Stomach (tissue), 9 donors: ENCODE measurements around the gene SLC22A2. TPM values are rescaled to one million over a fixed set of nuclear protein-coding genes. Genes with fewer than 3 reads are reported as not detected.

ENCODE experiments used
- DNase-seq, 2 donors: peaks; one replicate each; pipeline versions ENCODE4 v3.0.0 to v3.0.0-alpha.2; 2013 to 2019
- H3K27ac ChIP-seq, 5 donors: fragments of 200-600 bp in 4 of 5; sonication (generic) in 4 of 5; one replicate each; pipeline ENCODE4 v1.5.1; 2013 to 2019; ENCODE audit warnings: mild to moderate bottlenecking in 1 of 5, moderate library complexity in 1 of 5
- H3K27me3 ChIP-seq, 3 donors: fragments of 200-600 bp; sonication (generic); one replicate each; pipeline ENCODE4 v1.5.1; 2017 to 2019; ENCODE audit warnings: mixed run types in 1 of 3
- H3K36me3 ChIP-seq, 4 donors: fragments of 200-600 bp; sonication (generic); 1 replicate in 3 of 4; 2 replicates in 1 of 4; pipeline ENCODE4 v1.5.1; 2016 to 2019
- H3K4me1 ChIP-seq, 4 donors: fragments of 200-600 bp; sonication (generic); one replicate each; pipeline ENCODE4 v1.5.1; 2016 to 2019
- H3K4me3 ChIP-seq, 4 donors: fragments of 200-600 bp; sonication (generic) in 3 of 4; one replicate each; pipeline ENCODE4 v1.5.1; 2016 to 2019; ENCODE audit warnings: mild to moderate bottlenecking in 1 of 4
- H3K9me3 ChIP-seq, 4 donors: fragments of 200-600 bp; sonication (generic); one replicate each; pipeline ENCODE4 v1.5.1; 2016 to 2019
- EP300 ChIP-seq: sonication (generic); formaldehyde crosslinking; IDR thresholded peaks from one replicate; pipeline ENCODE4 v1.6.1; 2017; ENCODE audit warnings: antibody characterized with exemption
- POLR2A ChIP-seq, 4 donors: fragments of 450-650 bp; IDR thresholded peaks; one replicate each; pipeline ENCODE4 v1.6.1; 2016; ENCODE audit warnings: antibody characterized with exemption in 4 of 4, control low read depth in 2 of 4, mild to moderate bottlenecking in 1 of 4, moderate library complexity in 1 of 4
- POLR2AphosphoS5 ChIP-seq, 3 donors: sonication (generic); formaldehyde crosslinking; IDR thresholded peaks; one replicate each; pipeline ENCODE4 v1.6.1; 2016; ENCODE audit warnings: antibody characterized with exemption in 3 of 3
- WGBS, 5 donors: extraction: QIAGEN DNeasy Blood & Tissue Kit in 3 of 5; methylation state at CpG; one replicate each; pipeline versions ENCODE4 v1.1.5 to v1.1.7; 2013 to 2018; 5-methylcytosine and 5-hydroxymethylcytosine counted together
- intact Hi-C: fragments of 100-400 bp; cut with DNase I; formaldehyde crosslinking; loops from one replicate; pipeline ENCODE4 v1.15.1; 2023; ENCODE audit warnings: low total_unique reads
- polyA plus RNA-seq, 3 donors: library from polyadenylated mRNA; stranded (reverse); fragments of 200-250 nt; gene quantifications; one replicate each; pipeline ENCODE4 v1.2.3, GENCODE V29; 2013
- total RNA-seq, 5 donors: library from RNA; depleted of rRNA; stranded (reverse); fragments of >200 nt; gene quantifications; one replicate each; pipeline versions ENCODE4 v1.1.0 to v1.2.3, GENCODE V29; 2014 to 2016
- TF ChIP-seq, protein P1 (sequence below), 7 experiments: fragments of 450-650 bp in 4 of 7; fragments of 200-600 bp in 3 of 7; sonication (generic) in 3 of 7; IDR thresholded peaks; one replicate each; pipeline ENCODE4 v1.5.1; 2016 to 2019; ENCODE audit warnings: antibody characterized with exemption in 7 of 7, control low read depth in 2 of 7, mild to moderate bottlenecking in 1 of 7
- donor health status: healthy with polysubstance abuse.
- donor health status: Bipolar disorder and iron deficiency.
- donor health status: healthy.

SLC22A2 gene
- total and polyA plus RNA-seq, 8 donors: not detected

DNA sequence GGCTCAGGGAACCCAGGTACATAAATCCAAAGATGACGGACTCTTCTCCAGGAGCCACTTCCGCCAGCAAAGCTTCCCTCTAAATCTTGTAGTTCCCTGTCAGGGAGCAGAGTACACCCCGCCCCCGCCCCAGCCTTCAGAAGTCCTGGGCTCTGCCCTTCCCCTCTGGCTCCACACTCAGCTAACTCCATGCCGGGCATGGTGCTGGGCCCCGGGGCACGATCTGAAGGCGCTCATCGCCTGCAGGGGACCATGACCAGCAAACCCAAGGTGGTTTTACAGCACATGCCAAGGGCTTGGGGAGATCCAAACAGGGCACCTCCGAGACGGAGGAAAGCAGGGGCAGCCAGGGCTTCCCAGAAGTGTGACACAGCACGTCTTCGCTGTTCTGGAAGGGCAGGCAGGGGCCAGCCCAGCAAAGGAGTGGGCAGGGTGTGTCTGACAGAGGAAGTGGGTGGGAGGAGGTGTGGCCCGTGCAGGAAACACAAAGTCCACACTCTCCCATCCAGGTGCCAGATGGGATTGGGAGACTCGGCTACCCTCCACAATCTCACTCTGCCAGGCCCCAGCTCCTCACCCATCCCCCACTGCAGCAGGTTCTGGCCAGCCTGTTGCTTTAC, 41.6 kb upstream of the SLC22A2 start:
- WGBS, 5 donors: 53 to 70% (median 69%) methylated on average over 13 to 15 of the region's 15 CpGs
- intact Hi-C loops: no loop called here
- H3K4me3 ChIP-seq: no peak overlapping the region
- H3K36me3 ChIP-seq: no peaks in the 10 kb centered on the region
- peak; percentile 49 to 53 for DNase-seq
- H3K9me3 ChIP-seq: no peaks in the 10 kb centered on the region
- peaks cover 0 to 16% (median 10%) of the 10 kb centered on the region in 4 donors for H3K4me1 ChIP-seq
- H3K27ac ChIP-seq: peak overlapping the region in 2 of 5 donors; percentile 14 to 28
- no peaks in the 10 kb centered on the region for H3K27me3 ChIP-seq
- TF ChIP-seq POLR2AphosphoS5 (IDR thresholded peaks at IDR 0.05): peak in 1 of 3 donors; percentile 21
- TF ChIP-seq POLR2A (IDR thresholded peaks at IDR 0.05): no peak
- no peak for TF ChIP-seq EP300

DNA sequence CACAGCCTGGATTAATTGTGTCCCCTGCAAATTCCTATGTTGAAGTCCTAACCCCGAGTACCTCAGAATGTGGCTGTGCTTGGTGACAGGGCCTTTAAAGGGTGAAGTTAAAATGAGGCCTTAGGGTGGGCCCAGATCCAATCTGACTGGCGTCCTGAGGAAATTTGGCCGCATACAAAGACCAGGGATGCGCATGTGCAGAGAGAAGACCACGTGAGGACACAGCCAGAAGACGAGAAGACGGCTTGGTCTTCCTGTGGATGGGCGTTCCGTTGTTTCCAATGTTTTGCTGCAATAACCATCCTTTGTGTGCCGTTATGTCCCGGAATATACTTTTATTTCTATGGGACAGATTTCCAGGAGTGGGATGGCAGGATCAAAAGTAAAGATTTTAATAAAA, 40.9 kb upstream of the SLC22A2 start:
- peaks cover 0 to 16% (median 10%) of the 10 kb centered on the region in 4 donors for H3K4me1 ChIP-seq
- 95 to 97% (median 96%) methylated on average over 11 of the region's 11 CpGs for WGBS, 5 donors
- intact Hi-C loops: no loop called here
- no peak overlapping the region for H3K4me3 ChIP-seq
- TF ChIP-seq POLR2AphosphoS5 (IDR thresholded peaks at IDR 0.05) (no peak), EP300 (no peak), POLR2A (IDR thresholded peaks at IDR 0.05) (no peak)
- TF ChIP-seq, protein P1, sequence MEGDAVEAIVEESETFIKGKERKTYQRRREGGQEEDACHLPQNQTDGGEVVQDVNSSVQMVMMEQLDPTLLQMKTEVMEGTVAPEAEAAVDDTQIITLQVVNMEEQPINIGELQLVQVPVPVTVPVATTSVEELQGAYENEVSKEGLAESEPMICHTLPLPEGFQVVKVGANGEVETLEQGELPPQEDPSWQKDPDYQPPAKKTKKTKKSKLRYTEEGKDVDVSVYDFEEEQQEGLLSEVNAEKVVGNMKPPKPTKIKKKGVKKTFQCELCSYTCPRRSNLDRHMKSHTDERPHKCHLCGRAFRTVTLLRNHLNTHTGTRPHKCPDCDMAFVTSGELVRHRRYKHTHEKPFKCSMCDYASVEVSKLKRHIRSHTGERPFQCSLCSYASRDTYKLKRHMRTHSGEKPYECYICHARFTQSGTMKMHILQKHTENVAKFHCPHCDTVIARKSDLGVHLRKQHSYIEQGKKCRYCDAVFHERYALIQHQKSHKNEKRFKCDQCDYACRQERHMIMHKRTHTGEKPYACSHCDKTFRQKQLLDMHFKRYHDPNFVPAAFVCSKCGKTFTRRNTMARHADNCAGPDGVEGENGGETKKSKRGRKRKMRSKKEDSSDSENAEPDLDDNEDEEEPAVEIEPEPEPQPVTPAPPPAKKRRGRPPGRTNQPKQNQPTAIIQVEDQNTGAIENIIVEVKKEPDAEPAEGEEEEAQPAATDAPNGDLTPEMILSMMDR (IDR thresholded peaks at IDR 0.05): no peak
- H3K36me3 ChIP-seq: no peaks in the 10 kb centered on the region
- DNase-seq: no peak
- no peaks in the 10 kb centered on the region for H3K9me3 ChIP-seq
- no peak overlapping the region for H3K27ac ChIP-seq
- no peaks in the 10 kb centered on the region for H3K27me3 ChIP-seq

DNA sequence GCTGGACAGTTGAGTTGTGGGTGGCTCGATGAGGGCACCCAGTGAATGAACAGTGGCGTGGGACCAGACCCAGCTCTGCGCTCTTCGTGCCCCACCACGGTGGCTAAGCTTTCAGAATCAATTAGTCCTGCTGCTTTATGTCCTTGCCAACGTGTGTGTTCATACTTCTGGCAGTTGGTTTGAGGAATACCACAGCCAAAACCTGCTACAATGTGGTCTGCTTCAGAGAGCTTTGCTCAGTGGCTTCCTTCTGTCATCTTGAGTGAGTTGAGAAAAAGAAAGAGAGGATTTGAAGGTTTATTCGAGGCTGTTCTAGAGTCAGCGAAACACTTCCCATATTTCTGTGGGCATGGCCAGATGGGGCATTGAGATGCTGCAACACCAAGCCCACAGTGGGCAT, 39.5 kb upstream of the SLC22A2 start:
- no peak overlapping the region for H3K4me3 ChIP-seq
- H3K9me3 ChIP-seq: no peaks in the 10 kb centered on the region
- no peaks in the 10 kb centered on the region for H3K36me3 ChIP-seq
- WGBS, 5 donors: 83 to 91% (median 88%) methylated on average over 8 of the region's 8 CpGs
- H3K27ac ChIP-seq: no peak overlapping the region
- DNase-seq: no peak
- TF ChIP-seq, protein P1 (IDR thresholded peaks at IDR 0.05): no peak
- TF ChIP-seq POLR2AphosphoS5 (IDR thresholded peaks at IDR 0.05) (no peak), EP300 (no peak), POLR2A (IDR thresholded peaks at IDR 0.05) (no peak)
- intact Hi-C loops: no loop called here
- H3K27me3 ChIP-seq: no peaks in the 10 kb centered on the region
- H3K4me1 ChIP-seq: peaks cover 4 to 16% (median 10%) of the 10 kb centered on the region in 4 donors

DNA sequence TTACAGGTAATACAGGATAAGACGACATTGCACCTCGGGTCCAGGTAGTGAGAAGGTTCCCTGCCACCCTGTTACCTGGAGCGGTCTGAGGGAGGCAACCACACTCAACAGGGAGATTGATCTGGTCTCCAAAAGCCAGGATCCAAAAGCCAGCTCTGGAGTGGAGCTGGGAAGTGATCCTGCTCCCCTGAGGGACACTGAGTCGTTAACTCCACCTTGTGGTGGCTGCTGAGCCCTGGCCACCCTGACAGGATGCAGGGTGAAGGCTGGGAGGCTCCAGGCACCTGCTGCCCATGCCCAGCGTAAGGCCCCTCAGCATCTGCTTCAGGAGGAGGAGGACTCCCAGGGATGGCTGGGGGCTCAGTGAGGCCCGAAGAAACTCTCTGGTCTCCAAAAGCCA, 38.7 kb upstream of the SLC22A2 start:
- H3K9me3 ChIP-seq: no peaks in the 10 kb centered on the region
- intact Hi-C loops: no loop called here
- DNase-seq: peak in 1 of 2 donors; percentile 47
- H3K27me3 ChIP-seq: no peaks in the 10 kb centered on the region
- H3K4me1 ChIP-seq: peaks cover 4 to 16% (median 10%) of the 10 kb centered on the region in 4 donors
- no peak overlapping the region for H3K27ac ChIP-seq
- H3K36me3 ChIP-seq: no peaks in the 10 kb centered on the region
- WGBS, 5 donors: 59 to 84% (median 72%) methylated on average over 3 to 6 of the region's 6 CpGs
- no peak overlapping the region for H3K4me3 ChIP-seq
- no peak for TF ChIP-seq EP300
- TF ChIP-seq, protein P1 (IDR thresholded peaks at IDR 0.05): no peak
- TF ChIP-seq POLR2AphosphoS5 (IDR thresholded peaks at IDR 0.05): no peak
- TF ChIP-seq POLR2A (IDR thresholded peaks at IDR 0.05): no peak

DNA sequence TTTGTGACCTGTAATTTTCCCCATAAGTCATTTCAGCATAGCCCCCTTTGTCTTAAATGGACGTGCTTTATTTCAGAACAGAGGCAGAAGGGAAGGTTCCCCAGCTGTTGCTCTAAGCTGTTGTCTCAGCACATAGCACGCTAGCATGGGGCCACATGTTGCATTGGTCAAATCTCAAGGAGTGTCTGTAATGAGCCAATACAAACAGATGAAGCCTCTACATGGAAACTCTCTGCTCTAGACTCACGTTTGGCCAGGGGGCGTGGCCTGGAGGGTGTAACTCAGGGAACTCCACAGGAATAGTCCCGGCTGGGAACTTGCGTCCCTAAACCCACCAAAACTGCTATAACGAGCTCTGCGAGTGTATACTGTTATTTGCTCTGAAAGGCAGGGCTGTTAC, 35.2 kb upstream of the SLC22A2 start:
- DNase-seq: peak; percentile 20 to 50
- Histone ChIP-seq H3K36me3 (no peaks in the 10 kb centered on the region), H3K27ac (no peak overlapping the region), H3K4me3 (no peak overlapping the region), H3K4me1 (peaks cover 0 to 4% (median 0%) of the 10 kb centered on the region in 4 donors), H3K9me3 (no peaks in the 10 kb centered on the region), H3K27me3 (no peaks in the 10 kb centered on the region)
- no peak for TF ChIP-seq POLR2A (IDR thresholded peaks at IDR 0.05)
- TF ChIP-seq, protein P1 (IDR thresholded peaks at IDR 0.05): no peak
- 25 to 43% (median 36%) methylated on average over 8 of the region's 8 CpGs for WGBS, 5 donors
- intact Hi-C loops: no loop called here
